ENCODE measurements around the gene LYPD6.

- no peak for TF ChIP-seq POLR2A (IDR thresholded peaks at IDR 0.05)
- TF ChIP-seq CTCF (IDR thresholded peaks at IDR 0.05 in 4 of 5, conservative IDR thresholded peaks at IDR 0.05 in 1 of 5): no peak
These were observed 49.8 kb downstream of the LYPD6 start for GRCh38 chr2:149380205-149380604.
